ENCODE results near the gene EPS15. TPM values are rescaled to one million over a fixed set of nuclear protein-coding genes. Genes with fewer than 3 reads are reported as not detected.
"Not testable (repeated sequence)": the region's sequence is repeated elsewhere in the genome, so short reads cannot be mapped to it uniquely, and the experiment has no call there.

The EPS15 gene
- 28.7 TPM for polyA plus RNA-seq (ENCODE audit: insufficient read length)

DNA sequence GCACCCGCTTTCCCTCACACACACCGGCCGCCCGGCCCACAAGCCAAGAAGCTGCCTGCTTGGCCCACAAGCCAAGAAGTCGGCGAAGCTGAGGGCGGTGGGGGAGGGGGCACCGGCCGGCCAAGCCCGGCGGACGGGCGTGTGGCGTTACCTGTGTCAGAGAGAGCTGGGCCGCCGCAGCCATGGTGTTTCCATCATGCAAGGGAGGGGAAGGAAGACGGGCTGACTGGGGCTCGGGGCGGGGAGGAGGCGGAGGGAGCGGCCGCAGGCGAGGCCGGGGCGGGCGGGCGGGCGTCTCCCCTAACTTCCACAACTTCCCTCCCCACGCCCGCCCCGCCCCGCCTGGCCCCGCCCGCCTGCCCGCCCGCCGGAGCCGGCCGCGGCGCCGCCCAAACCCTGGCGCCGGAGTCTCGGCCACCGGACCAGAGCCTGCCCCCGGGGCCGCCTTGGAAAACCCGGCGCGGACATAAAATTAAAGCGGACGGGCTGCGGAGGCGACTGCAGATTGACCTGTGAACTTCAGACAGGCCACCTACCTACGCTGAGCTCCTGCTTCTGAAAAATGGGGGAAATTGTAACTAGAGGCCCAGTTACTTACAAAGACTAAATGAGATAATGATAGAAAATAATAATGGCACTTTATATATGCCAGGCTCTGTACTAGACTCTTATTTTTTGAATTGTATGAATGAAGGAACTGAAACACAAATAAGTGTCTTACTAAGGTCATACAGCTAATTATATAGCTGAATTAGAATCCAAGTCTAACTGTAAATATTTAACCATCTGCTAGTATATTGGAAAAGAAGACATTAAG is at the start of gene EPS15:
Gene EPS15, minus strand, starts transcription at position 219 of the 817 bp plus-strand sequence. Its CDS starts 35 bp downstream, at position 184.
- no peak for DNase-seq (ENCODE audit: low read depth)

DNA sequence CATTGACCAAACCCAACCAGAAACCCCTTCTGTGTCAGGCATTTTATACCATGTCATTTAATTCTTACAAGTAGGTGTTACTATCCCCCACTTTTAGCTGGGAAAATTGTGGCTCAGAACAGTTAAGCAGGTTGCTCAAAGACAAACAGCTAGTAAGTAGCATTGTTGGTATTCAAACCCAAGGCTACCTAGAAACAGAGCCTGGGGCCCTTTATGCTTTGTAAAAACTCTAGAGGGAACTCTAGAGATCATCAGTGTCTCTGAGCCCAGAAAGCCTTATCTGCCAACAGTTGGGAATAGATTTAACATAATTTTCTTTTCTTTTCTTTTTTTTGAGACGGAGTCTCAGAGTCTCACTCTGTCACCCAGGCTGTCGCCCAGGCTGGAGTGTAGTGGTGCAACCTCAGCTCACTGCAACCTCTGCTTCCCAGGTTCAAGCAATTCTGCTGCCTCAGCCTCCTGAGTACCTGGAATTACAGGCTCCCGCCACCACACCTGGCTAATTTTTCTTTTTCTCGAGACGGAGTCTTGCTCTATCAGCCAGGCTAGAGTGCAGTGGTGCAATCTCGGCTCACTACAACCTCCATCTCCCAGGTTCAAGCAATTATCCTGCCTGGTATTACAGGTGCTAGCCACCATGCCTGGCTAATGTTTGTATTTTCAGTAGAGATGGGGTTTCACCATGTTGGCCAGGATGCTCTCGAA is 49.3 kb upstream of the EPS15 start:
- no peak for DNase-seq (ENCODE audit: low read depth)

DNA sequence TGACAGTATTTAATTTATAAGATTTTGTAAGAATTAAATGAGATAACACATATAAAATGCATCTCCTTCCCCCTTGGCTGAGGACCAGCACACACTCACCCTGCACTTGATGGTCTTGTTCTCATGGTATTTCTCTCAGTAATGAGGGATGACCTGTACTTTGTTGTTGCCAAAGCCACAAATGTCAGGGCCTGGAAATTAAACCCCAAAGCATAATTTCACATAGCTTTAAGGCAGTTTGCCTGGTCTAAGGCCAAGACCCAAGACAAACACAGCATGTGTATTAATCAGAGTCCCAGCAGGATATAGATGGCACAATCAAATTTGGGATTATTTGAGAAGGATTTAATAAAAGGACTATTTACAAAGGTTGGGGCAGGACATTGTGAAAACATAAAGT is 48.6 kb upstream of the EPS15 start:
- no peak for DNase-seq (ENCODE audit: low read depth)

- DNase-seq (ENCODE audit: low read depth), result no peak
These were observed 47.2 kb upstream of the EPS15 start for GRCh38 chr1:51566260-51566659.

DNA sequence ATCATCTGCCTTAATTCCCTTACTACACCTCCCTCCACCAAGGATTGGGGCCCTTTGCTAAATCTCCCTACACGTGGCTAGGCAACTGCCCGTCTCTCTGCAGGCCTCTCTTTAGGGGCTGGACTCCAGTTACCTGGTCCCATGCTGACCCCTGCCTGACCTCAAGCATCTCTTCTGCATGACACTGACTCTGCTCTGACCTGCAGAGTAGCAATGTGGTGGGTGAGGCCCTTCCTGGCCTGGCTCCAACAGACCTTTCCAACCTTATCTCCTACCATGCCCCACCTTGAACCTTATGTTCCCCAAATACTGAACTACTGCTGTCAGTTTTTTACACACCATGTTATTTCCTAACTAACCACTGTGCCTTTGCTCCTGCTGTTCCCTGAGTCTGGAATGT is 45.9 kb upstream of the EPS15 start:
- DNase-seq (ENCODE audit: low read depth), result no peak

DNA sequence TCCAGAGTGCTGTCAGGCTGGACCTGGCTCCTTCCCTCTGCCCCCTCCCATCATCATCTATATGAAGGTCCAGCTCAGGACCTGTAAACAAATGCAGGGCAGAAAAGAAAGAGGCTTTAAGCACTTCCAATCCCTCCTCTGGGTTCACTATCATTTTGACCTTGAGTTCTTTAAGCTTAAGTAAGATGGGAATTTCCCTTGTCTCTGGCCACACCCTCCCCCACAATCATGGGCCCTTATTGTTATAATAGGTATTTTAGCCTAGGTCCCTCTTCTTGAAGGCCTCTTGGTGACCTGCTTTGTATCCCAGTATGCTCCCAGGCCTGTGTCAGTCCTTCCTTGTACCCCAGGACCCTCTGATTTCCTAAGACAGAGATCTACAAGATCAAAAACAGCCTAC is 45.1 kb upstream of the EPS15 start:
- DNase-seq (ENCODE audit: low read depth), result no peak

GRCh38 chr1:51561702-51562101 is 42.6 kb upstream of the EPS15 start:
- no peak for DNase-seq (ENCODE audit: low read depth)

DNA sequence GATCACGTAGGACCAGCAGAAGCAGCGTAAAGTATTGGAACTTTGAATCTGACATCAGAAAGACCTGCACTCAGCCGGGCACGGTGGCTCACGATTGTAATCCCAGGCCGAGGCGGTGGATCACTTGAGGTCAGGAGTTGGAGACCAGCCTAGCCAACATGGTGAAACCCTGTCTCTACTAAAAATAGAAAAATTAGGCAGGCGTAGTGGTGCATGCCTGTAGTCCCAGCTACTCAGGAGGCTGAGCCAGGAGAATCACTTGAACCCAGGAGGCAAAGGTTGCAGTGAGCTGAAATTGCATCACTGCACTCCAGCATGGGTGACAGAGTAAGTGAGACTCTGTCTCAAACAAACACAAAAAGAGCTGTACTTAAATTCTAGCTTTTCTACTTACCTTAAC is 41.8 kb upstream of the EPS15 start:
- not testable (repeated sequence) for DNase-seq (ENCODE audit: low read depth)

- DNase-seq (ENCODE audit: low read depth), result no peak
These were observed 41.0 kb upstream of the EPS15 start for GRCh38 chr1:51560034-51560433.

GRCh38 chr1:51559501-51559900 is 40.4 kb upstream of the EPS15 start:
- no peak for DNase-seq (ENCODE audit: low read depth)

GRCh38 chr1:51559064-51559500 is 40.0 kb upstream of the EPS15 start:
- no peak for DNase-seq (ENCODE audit: low read depth)

- no peak for DNase-seq (ENCODE audit: low read depth)
These were observed 39.4 kb upstream of the EPS15 start for GRCh38 chr1:51558375-51558924.

DNA sequence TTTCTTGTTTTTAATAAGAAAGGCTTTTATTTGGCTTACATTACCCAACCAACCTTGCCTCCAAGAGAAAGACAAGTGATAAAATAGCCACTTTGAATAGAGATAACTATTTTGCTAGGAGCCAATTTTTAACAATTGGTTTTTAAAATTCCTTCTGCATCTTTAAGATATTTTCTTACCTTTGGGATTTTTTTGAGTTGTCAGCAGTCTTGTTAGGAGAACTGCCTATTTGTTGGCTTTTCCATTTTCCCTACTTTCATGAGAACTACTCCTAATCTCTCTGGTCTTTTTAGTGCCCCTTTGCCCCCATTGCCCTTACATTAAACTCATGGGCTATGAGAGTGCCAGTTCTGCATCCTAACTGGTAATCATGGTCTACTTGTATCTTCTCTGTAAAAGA is 38.1 kb upstream of the EPS15 start:
- DNase-seq (ENCODE audit: low read depth), result no peak

- no peak for DNase-seq (ENCODE audit: low read depth)
These were observed 37.0 kb upstream of the EPS15 start for GRCh38 chr1:51555866-51556619.

DNA sequence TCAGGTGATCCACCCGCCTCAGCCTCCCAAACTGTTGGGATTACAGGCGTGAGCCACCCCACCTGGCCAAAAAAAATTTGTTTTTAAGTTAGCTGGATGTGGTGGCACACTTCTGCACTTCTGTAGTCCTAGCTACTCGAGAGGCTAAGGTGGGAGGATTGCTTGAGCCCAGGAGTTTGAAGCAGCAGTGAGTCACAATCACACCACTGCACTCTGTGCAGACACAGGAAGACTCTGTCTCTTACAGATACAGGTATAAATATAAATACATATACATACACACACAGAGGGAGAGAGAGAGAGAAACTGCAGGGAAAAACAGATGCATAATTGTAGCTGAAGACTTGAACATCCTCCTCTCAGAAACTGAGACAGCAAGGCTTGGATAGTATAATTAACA is 34.8 kb upstream of the EPS15 start:
- DNase-seq (ENCODE audit: low read depth), result no peak

GRCh38 chr1:51552929-51553807 is 34.1 kb upstream of the EPS15 start:
- DNase-seq (ENCODE audit: low read depth), result no peak

GRCh38 chr1:51551848-51552296 is 32.8 kb upstream of the EPS15 start:
- DNase-seq (ENCODE audit: low read depth), result no peak

- no peak for DNase-seq (ENCODE audit: low read depth)
These were observed 32.0 kb upstream of the EPS15 start for GRCh38 chr1:51551081-51551480.

- DNase-seq (ENCODE audit: low read depth), result no peak
These were observed 30.8 kb upstream of the EPS15 start for GRCh38 chr1:51549901-51550300.

GRCh38 chr1:51549016-51549619 is 30.1 kb upstream of the EPS15 start:
- no peak for DNase-seq (ENCODE audit: low read depth)

DNA sequence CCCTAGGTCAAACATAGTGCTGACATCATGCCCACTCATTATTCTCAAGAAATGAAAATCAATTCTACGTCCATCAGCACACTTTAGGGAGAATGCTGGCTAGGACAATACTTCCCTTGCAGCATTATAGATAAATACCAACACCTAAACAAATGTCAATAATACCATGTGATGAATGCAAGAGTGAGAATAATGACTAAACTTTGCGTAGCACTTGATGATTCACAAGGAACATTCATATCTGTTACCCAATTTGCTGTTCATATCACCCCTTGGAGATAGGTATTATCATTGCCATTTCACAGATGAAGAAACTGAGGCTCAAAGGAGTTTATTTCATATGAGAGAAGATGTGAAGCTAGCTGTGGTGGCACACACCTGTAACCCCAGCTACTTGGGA is 24.8 kb upstream of the EPS15 start:
- DNase-seq (ENCODE audit: low read depth), result no peak

Measured in forelimb muscle (tissue), 1 donor.